Bronchial epithelial cell (primary cell): ENCODE data around the gene GTF2F2. TPM values are rescaled to one million over a fixed set of nuclear protein-coding genes. Genes with fewer than 3 reads are reported as not detected.

Experiments used
- DNase-seq: peaks from one replicate; pipeline ENCODE4 v3.0.0-alpha.2; 2010; ENCODE audit warnings: low read depth
- FAIRE-seq: peaks from 2 replicates; lab custom pipeline; 2011; peaks lifted over from hg19 to GRCh38; lab: Jason Lieb, UNC
- H3K27me3 ChIP-seq: 2 replicates; pipeline ENCODE4 v1.5.1; 2011; ENCODE audit warnings: low read length; ENCODE audit not compliant: control insufficient read depth, insufficient read depth
- H3K36me3 ChIP-seq: 2 replicates; pipeline ENCODE4 v1.5.1; 2011; ENCODE audit warnings: low read length; ENCODE audit not compliant: control insufficient read depth, insufficient read depth
- H3K4me3 ChIP-seq: 2 replicates; pipeline ENCODE4 v1.5.1; 2011; ENCODE audit warnings: mild to moderate bottlenecking, low read depth, low read length, control low read depth
- total RNA-seq: library from RNA; depleted of rRNA; stranded (reverse); fragments of >200 nt; gene quantifications from 2 replicates; pipeline ENCODE4 v1.2.1, GENCODE V29; 2014
- TF ChIP-seq, protein P1 (sequence below): IDR thresholded peaks from 2 replicates; pipeline ENCODE4 v1.5.1; 2011; ENCODE audit warnings: mild to moderate bottlenecking, moderate library complexity, low read length, control low read depth, inconsistent platforms; ENCODE audit not compliant: insufficient read depth, severe bottlenecking

Gene GTF2F2
- total RNA-seq, 1 donor from 2014 or later: 42.4 TPM

DNA sequence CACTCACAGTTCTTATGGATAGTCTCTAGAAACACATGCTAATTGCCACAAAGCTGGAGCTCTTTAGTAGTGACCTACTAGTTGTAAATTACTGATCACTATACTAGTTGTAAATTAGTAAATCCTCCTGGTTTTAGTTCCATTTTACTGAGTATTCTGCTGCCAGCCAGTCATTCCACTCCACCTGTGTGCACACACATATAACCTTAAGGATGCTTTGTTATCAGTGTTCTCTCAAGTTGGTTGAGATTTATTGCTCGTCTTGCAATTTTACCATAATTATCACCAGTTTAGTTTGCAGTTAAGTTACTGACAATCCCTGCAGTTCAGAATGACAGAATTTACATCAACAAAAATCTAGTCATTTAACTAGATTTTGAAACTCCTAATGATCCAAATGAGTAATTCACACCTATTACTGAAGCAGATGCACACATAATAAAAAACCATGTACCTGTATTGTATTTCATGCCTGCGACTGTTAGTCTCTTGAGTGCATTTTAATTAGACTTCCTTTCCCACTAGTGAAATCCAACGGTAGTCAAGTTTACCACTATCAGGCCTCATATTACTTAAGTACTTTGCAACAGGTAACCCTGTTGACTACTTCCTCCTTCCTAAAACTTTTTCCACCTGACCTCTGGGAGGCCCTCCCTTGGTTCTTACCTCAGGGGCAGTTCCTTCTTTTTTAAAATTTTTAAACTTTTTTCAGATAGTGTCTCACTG, 213.1 kb downstream of the GTF2F2 start:
- no peak for FAIRE-seq
- no peaks in the 10 kb centered on the region for H3K27me3 ChIP-seq
- TF ChIP-seq, protein P1, sequence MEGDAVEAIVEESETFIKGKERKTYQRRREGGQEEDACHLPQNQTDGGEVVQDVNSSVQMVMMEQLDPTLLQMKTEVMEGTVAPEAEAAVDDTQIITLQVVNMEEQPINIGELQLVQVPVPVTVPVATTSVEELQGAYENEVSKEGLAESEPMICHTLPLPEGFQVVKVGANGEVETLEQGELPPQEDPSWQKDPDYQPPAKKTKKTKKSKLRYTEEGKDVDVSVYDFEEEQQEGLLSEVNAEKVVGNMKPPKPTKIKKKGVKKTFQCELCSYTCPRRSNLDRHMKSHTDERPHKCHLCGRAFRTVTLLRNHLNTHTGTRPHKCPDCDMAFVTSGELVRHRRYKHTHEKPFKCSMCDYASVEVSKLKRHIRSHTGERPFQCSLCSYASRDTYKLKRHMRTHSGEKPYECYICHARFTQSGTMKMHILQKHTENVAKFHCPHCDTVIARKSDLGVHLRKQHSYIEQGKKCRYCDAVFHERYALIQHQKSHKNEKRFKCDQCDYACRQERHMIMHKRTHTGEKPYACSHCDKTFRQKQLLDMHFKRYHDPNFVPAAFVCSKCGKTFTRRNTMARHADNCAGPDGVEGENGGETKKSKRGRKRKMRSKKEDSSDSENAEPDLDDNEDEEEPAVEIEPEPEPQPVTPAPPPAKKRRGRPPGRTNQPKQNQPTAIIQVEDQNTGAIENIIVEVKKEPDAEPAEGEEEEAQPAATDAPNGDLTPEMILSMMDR: no peak
- DNase-seq: no peak
- no peak overlapping the region for H3K4me3 ChIP-seq
- peaks cover 8% of the 10 kb centered on the region for H3K36me3 ChIP-seq

Other genes with a start within 250 kb of the GTF2F2 start
- gene NUFIP1, start 131.0 kb upstream of the GTF2F2 start, total RNA-seq: 2.6 and 3.2 TPM in 2 replicates
- 16.1 and 23.7 TPM in 2 replicates for gene GPALPP1, start 131.0 kb upstream of the GTF2F2 start, total RNA-seq
- not detected in 2 replicates for gene KCTD4, start 80.5 kb downstream of the GTF2F2 start, total RNA-seq
- gene TPT1, start 220.7 kb downstream of the GTF2F2 start, total RNA-seq: 6,256 and 7,903 TPM in 2 replicates